ENCODE measurements around the gene HNRNPA3. TPM values are rescaled to one million over a fixed set of nuclear protein-coding genes. Genes with fewer than 3 reads are reported as not detected.

Gene HNRNPA3
- polyA plus RNA-seq, 1 donor from 2014 or later, result 134 TPM

- Histone ChIP-seq H3K27me3 (ENCODE audit: insufficient read depth, low read depth, low read length) (no peaks in the 10 kb centered on the region), H3K4me3 (ENCODE audit: low read length) (no peak overlapping the region), H3K9me2 (ENCODE audit: insufficient read depth, low read length) (no peaks in the 10 kb centered on the region), H3K9ac (ENCODE audit: low read length) (no peak overlapping the region), H3K79me2 (replicated peaks; ENCODE audit: insufficient read depth, low read length) (peaks cover 12% of the 10 kb centered on the region), H3K36me3 (ENCODE audit: insufficient read depth, low read length) (no peaks in the 10 kb centered on the region), H3K4me2 (ENCODE audit: low read length) (no peak overlapping the region), H3K27ac (ENCODE audit: low read length) (no peak overlapping the region), H2AFZ (ENCODE audit: low read depth, low read length) (no peak overlapping the region), H3F3A (ENCODE audit: insufficient read depth, low read length, poor library complexity, severe bottlenecking) (no peaks in the 10 kb centered on the region), H3K9me3 (ENCODE audit: low read length) (no peaks in the 10 kb centered on the region), H4K20me1 (ENCODE audit: insufficient read depth) (no peaks in the 10 kb centered on the region)
- TF ChIP-seq TAF1 (IDR thresholded peaks at IDR 0.05; ENCODE audit: low read depth) (no peak), RAD21 (conservative IDR thresholded peaks at IDR 0.05) (no peak), MXI1 (conservative IDR thresholded peaks at IDR 0.05; ENCODE audit: poor library complexity, severe bottlenecking) (no peak)
- TF ChIP-seq, protein P1, sequence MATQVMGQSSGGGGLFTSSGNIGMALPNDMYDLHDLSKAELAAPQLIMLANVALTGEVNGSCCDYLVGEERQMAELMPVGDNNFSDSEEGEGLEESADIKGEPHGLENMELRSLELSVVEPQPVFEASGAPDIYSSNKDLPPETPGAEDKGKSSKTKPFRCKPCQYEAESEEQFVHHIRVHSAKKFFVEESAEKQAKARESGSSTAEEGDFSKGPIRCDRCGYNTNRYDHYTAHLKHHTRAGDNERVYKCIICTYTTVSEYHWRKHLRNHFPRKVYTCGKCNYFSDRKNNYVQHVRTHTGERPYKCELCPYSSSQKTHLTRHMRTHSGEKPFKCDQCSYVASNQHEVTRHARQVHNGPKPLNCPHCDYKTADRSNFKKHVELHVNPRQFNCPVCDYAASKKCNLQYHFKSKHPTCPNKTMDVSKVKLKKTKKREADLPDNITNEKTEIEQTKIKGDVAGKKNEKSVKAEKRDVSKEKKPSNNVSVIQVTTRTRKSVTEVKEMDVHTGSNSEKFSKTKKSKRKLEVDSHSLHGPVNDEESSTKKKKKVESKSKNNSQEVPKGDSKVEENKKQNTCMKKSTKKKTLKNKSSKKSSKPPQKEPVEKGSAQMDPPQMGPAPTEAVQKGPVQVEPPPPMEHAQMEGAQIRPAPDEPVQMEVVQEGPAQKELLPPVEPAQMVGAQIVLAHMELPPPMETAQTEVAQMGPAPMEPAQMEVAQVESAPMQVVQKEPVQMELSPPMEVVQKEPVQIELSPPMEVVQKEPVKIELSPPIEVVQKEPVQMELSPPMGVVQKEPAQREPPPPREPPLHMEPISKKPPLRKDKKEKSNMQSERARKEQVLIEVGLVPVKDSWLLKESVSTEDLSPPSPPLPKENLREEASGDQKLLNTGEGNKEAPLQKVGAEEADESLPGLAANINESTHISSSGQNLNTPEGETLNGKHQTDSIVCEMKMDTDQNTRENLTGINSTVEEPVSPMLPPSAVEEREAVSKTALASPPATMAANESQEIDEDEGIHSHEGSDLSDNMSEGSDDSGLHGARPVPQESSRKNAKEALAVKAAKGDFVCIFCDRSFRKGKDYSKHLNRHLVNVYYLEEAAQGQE (IDR thresholded peaks at IDR 0.05; ENCODE audit: borderline replicate concordance), result no peak
Observed at GRCh38 chr2:177253704-177254103, 41.1 kb downstream of the HNRNPA3 start.

GRCh38 chr2:177254433-177255226 lies 42.0 kb downstream of the HNRNPA3 start:
- H3K4me2 ChIP-seq (ENCODE audit: low read length), result no peak overlapping the region
- no peaks in the 10 kb centered on the region for H3K36me3 ChIP-seq (ENCODE audit: insufficient read depth, low read length)
- H3K27me3 ChIP-seq (ENCODE audit: insufficient read depth, low read depth, low read length), result no peaks in the 10 kb centered on the region
- H3K27ac ChIP-seq (ENCODE audit: low read length), result no peak overlapping the region
- H3K9ac ChIP-seq (ENCODE audit: low read length), result no peak overlapping the region
- H2AFZ ChIP-seq (ENCODE audit: low read depth, low read length), result no peak overlapping the region
- H3K79me2 ChIP-seq (replicated peaks; ENCODE audit: insufficient read depth, low read length), result peaks cover 12% of the 10 kb centered on the region
- no peak for TF ChIP-seq TAF1 (IDR thresholded peaks at IDR 0.05; ENCODE audit: low read depth)
- no peak for TF ChIP-seq RAD21 (conservative IDR thresholded peaks at IDR 0.05)
- no peak for TF ChIP-seq MXI1 (conservative IDR thresholded peaks at IDR 0.05; ENCODE audit: poor library complexity, severe bottlenecking)
- no peak for TF ChIP-seq EZH2 (IDR thresholded peaks at IDR 0.05; ENCODE audit: borderline replicate concordance, insufficient read depth, low read length, poor library complexity, severe bottlenecking)
- TF ChIP-seq, protein P1 (IDR thresholded peaks at IDR 0.05; ENCODE audit: borderline replicate concordance), result no peak
- TF ChIP-seq POLR2AphosphoS5 (IDR thresholded peaks at IDR 0.05), result no peak
- no peak for TF ChIP-seq SMC3 (conservative IDR thresholded peaks at IDR 0.05; ENCODE audit: poor library complexity)
- TF ChIP-seq, protein P2, sequence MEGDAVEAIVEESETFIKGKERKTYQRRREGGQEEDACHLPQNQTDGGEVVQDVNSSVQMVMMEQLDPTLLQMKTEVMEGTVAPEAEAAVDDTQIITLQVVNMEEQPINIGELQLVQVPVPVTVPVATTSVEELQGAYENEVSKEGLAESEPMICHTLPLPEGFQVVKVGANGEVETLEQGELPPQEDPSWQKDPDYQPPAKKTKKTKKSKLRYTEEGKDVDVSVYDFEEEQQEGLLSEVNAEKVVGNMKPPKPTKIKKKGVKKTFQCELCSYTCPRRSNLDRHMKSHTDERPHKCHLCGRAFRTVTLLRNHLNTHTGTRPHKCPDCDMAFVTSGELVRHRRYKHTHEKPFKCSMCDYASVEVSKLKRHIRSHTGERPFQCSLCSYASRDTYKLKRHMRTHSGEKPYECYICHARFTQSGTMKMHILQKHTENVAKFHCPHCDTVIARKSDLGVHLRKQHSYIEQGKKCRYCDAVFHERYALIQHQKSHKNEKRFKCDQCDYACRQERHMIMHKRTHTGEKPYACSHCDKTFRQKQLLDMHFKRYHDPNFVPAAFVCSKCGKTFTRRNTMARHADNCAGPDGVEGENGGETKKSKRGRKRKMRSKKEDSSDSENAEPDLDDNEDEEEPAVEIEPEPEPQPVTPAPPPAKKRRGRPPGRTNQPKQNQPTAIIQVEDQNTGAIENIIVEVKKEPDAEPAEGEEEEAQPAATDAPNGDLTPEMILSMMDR (IDR thresholded peaks at IDR 0.05; ENCODE audit: poor library complexity, severe bottlenecking), result no peak
- TF ChIP-seq EP300 (conservative IDR thresholded peaks at IDR 0.05; ENCODE audit: poor library complexity, severe bottlenecking), result no peak
- H3K9me2 ChIP-seq (ENCODE audit: insufficient read depth, low read length), result no peaks in the 10 kb centered on the region
- no peaks in the 10 kb centered on the region for H3K9me3 ChIP-seq (ENCODE audit: low read length)
- no peak overlapping the region for H3K4me3 ChIP-seq (ENCODE audit: low read length)
- no peaks in the 10 kb centered on the region for H4K20me1 ChIP-seq (ENCODE audit: insufficient read depth)
- H3F3A ChIP-seq (ENCODE audit: insufficient read depth, low read length, poor library complexity, severe bottlenecking), result no peaks in the 10 kb centered on the region
